HepG2 (cell line): Measurements from ENCODE around the gene TPX2. TPM values are rescaled to one million over a fixed set of nuclear protein-coding genes. Genes with fewer than 3 reads are reported as not detected.

ENCODE experiments used
- AGO2 ChIP-seq: fragments of 200-400 bp; formaldehyde crosslinking; optimal IDR thresholded peaks from 2 replicates; pipeline ENCODE3; 2017; ENCODE audit warnings: mild to moderate bottlenecking, low read depth, low read length, moderate library complexity
- EEA1 ChIP-seq: sonication (generic); formaldehyde crosslinking; IDR thresholded peaks from 2 replicates; pipeline ENCODE4 v1.5.1; 2020; ENCODE audit warnings: mild to moderate bottlenecking, missing genetic modification reagents, borderline replicate concordance
- FOSL1 ChIP-seq: sonication (generic); formaldehyde crosslinking; IDR thresholded peaks from 2 replicates; pipeline ENCODE4 v1.9.0; 2021; ENCODE audit warnings: missing genetic modification reagents, borderline replicate concordance
- HNRNPLL ChIP-seq: fragments of 200-400 bp; formaldehyde crosslinking; IDR thresholded peaks from 2 replicates; pipeline ENCODE4 v1.6.1; 2017; ENCODE audit warnings: mild to moderate bottlenecking, low read depth, low read length; ENCODE audit not compliant: poor library complexity, severe bottlenecking
- IRF1 ChIP-seq: sonication (generic); formaldehyde crosslinking; IDR thresholded peaks from 2 replicates; pipeline ENCODE4 v1.4.0; 2020; ENCODE audit warnings: low read depth, mild to moderate bottlenecking, missing genetic modification reagents
- KDM5B ChIP-seq: sonication (generic); formaldehyde crosslinking; IDR thresholded peaks from 2 replicates; pipeline ENCODE4 v1.4.0; 2020; ENCODE audit warnings: missing genetic modification reagents, mild to moderate bottlenecking, borderline replicate concordance
- MAFG ChIP-seq: sonication (generic); formaldehyde crosslinking; IDR thresholded peaks from 2 replicates; pipeline ENCODE4 v1.5.1; 2020; ENCODE audit warnings: mild to moderate bottlenecking, missing genetic modification reagents
- MATR3 ChIP-seq: sonication (generic); formaldehyde crosslinking; IDR thresholded peaks from 2 replicates; pipeline ENCODE4 v1.4.0; 2020; ENCODE audit warnings: missing genetic modification reagents
- POGK ChIP-seq: sonication (generic); formaldehyde crosslinking; conservative IDR thresholded peaks from 2 replicates; pipeline ENCODE4 v1.8.0; 2022; ENCODE audit warnings: mild to moderate bottlenecking, moderate library complexity, missing genetic modification reagents
- RFX3 ChIP-seq: IDR thresholded peaks from 2 replicates; pipeline ENCODE4 v1.6.1; 2016; ENCODE audit warnings: missing biosample characterization, missing genetic modification reagents
- RFXAP ChIP-seq: sonication (generic); formaldehyde crosslinking; IDR thresholded peaks from 2 replicates; pipeline ENCODE4 v1.4.0; 2020; ENCODE audit warnings: missing genetic modification reagents, borderline replicate concordance
- RORA ChIP-seq: sonication (generic); formaldehyde crosslinking; IDR thresholded peaks from 2 replicates; pipeline ENCODE4 v1.5.0; 2020; ENCODE audit warnings: mild to moderate bottlenecking, missing genetic modification reagents, moderate library complexity
- TARDBP ChIP-seq: sonication (generic); formaldehyde crosslinking; IDR thresholded peaks from 2 replicates; pipeline ENCODE4 v1.8.0; 2022; ENCODE audit warnings: mild to moderate bottlenecking, missing genetic modification reagents
- ZBTB7B ChIP-seq: sonication (generic); formaldehyde crosslinking; IDR thresholded peaks from 2 replicates; pipeline ENCODE4 v1.4.0; 2020; ENCODE audit warnings: missing genetic modification reagents
- ZFP1 ChIP-seq: IDR thresholded peaks from 2 replicates; pipeline ENCODE4 v1.6.1; 2016
- ZFX ChIP-seq: sonication (generic); formaldehyde crosslinking; IDR thresholded peaks from 2 replicates; pipeline ENCODE4 v1.4.0; 2020; ENCODE audit warnings: mild to moderate bottlenecking, low read depth, missing genetic modification reagents, moderate library complexity
- ZNF260 ChIP-seq: sonication (generic); formaldehyde crosslinking; IDR thresholded peaks from 2 replicates; pipeline ENCODE4 v1.4.0; 2020; ENCODE audit warnings: missing genetic modification reagents, low read depth, mild to moderate bottlenecking, borderline replicate concordance
- ZNF343 ChIP-seq: sonication (generic); formaldehyde crosslinking; IDR thresholded peaks from 2 replicates; pipeline ENCODE4 v1.4.0; 2020; ENCODE audit warnings: mild to moderate bottlenecking, missing genetic modification reagents
- ZNF430 ChIP-seq: sonication (generic); formaldehyde crosslinking; IDR thresholded peaks from 2 replicates; pipeline ENCODE4 v1.9.0; 2021; ENCODE audit warnings: mild to moderate bottlenecking, missing genetic modification reagents
- ZSCAN22 ChIP-seq: sonication (generic); formaldehyde crosslinking; IDR thresholded peaks from 2 replicates; pipeline ENCODE4 v1.4.0; 2020; ENCODE audit warnings: mild to moderate bottlenecking, missing genetic modification reagents
- polyA plus RNA-seq, 8 experiments: library from polyadenylated mRNA; depleted of rRNA in 3 of 8; stranded (reverse) in 7 of 8; unstranded in 1 of 8; fragments of >200 nt; fragmentation: Illumina TruSeq in 4 of 8; extraction: Trizol in 4 of 8; gene quantifications; 2 replicates each; pipeline versions ENCODE4 v1.2.1 to v1.2.3, GENCODE V29; 2011 to 2016; ENCODE audit warnings: low read depth in 4 of 8, missing spikeins in 1 of 8, mixed read lengths in 1 of 8; ENCODE audit not compliant: insufficient read depth in 1 of 8
- total RNA-seq, 5 experiments: library from RNA; depleted of rRNA; stranded (reverse); fragments of >200 nt; fragmentation: Illumina TruSeq; extraction: Trizol; gene quantifications; 2 replicates each; pipeline ENCODE4 v1.2.3, GENCODE V29; 2016; ENCODE audit warnings: low read depth in 1 of 5
- TF ChIP-seq, protein P1 (sequence below): sonication (generic); formaldehyde crosslinking; IDR thresholded peaks from 2 replicates; pipeline ENCODE4 v1.5.0; 2020; ENCODE audit warnings: missing genetic modification reagents, mild to moderate bottlenecking, borderline replicate concordance
- TF ChIP-seq, protein P2 (sequence below): sonication (generic); formaldehyde crosslinking; IDR thresholded peaks from 2 replicates; pipeline ENCODE4 v1.5.1; 2020; ENCODE audit warnings: missing genetic modification reagents, mild to moderate bottlenecking, borderline replicate concordance

The TPX2 gene
- total and polyA plus RNA-seq, 2 of the 13 experiments (the other 11 are each of a cell fraction or from before 2014, with no cell fraction given): 34.3 to 124 TPM

GRCh38 chr20:31719644-31720485, 19.2 kb upstream of the TPX2 start (continued):
- TF ChIP-seq POGK (peak; percentile 85), TARDBP (peak; percentile 95), RORA (CRISPR knock-in tag) (peak; percentile 83; the same call in 1 of the 2 replicates), ZBTB7B (peak; percentile 97), KDM5B (0 out of 2 replicates have a peak, but pooled peaks have one; percentile 25), IRF1 (CRISPR knock-in tag) (no peak), AGO2 (peak; percentile 75), HNRNPLL (no peak), ZNF430 (CRISPR knock-in tag) (0 out of 2 replicates have a peak, but pooled peaks have one; percentile 61), ZNF343 (CRISPR knock-in tag) (no peak; the same call in 1 of the 2 replicates), ZFP1 (CRISPR knock-in tag) (peak; percentile 90; the same call in 1 of the 2 replicates), MAFG (no peak), RFXAP (CRISPR knock-in tag) (no peak), FOSL1 (CRISPR knock-in tag) (peak; percentile 21; the same call in 1 of the 2 replicates), RFX3 (peak; percentile 30; the same call in 1 of the 2 replicates), ZSCAN22 (CRISPR knock-in tag) (peak; percentile 22; the same call in 1 of the 2 replicates), MATR3 (CRISPR knock-in tag) (no peak), ZNF260 (CRISPR knock-in tag) (no peak), ZFX (peak; percentile 71), EEA1 (CRISPR knock-in tag) (no peak)
- TF ChIP-seq, protein P1, sequence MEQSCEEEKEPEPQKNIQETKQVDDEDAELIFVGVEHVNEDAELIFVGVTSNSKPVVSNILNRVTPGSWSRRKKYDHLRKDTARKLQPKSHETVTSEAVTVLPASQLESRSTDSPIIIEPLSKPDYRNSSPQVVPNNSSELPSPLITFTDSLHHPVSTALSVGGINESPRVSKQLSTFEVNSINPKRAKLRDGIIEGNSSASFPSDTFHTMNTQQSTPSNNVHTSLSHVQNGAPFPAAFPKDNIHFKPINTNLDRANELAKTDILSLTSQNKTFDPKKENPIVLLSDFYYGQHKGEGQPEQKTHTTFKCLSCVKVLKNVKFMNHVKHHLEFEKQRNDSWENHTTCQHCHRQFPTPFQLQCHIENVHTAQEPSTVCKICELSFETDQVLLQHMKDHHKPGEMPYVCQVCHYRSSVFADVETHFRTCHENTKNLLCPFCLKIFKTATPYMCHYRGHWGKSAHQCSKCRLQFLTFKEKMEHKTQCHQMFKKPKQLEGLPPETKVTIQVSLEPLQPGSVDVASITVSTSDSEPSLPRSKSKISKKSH (CRISPR knock-in tag): no peak
- TF ChIP-seq, protein P2, sequence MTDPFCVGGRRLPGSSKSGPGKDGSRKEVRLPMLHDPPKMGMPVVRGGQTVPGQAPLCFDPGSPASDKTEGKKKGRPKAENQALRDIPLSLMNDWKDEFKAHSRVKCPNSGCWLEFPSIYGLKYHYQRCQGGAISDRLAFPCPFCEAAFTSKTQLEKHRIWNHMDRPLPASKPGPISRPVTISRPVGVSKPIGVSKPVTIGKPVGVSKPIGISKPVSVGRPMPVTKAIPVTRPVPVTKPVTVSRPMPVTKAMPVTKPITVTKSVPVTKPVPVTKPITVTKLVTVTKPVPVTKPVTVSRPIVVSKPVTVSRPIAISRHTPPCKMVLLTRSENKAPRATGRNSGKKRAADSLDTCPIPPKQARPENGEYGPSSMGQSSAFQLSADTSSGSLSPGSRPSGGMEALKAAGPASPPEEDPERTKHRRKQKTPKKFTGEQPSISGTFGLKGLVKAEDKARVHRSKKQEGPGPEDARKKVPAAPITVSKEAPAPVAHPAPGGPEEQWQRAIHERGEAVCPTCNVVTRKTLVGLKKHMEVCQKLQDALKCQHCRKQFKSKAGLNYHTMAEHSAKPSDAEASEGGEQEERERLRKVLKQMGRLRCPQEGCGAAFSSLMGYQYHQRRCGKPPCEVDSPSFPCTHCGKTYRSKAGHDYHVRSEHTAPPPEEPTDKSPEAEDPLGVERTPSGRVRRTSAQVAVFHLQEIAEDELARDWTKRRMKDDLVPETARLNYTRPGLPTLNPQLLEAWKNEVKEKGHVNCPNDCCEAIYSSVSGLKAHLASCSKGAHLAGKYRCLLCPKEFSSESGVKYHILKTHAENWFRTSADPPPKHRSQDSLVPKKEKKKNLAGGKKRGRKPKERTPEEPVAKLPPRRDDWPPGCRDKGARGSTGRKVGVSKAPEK (CRISPR knock-in tag): peak; percentile 98; the same call in 1 of the 2 replicates
